NT2/D1 (cell line): ENCODE results near the gene PPP3R1.

Source experiments
- SUZ12 ChIP-seq: IDR thresholded peaks from 2 replicates; pipeline ENCODE4 v1.6.1; 2011; ENCODE audit not compliant: insufficient read length, insufficient read depth; ENCODE audit errors: extremely low read depth
- YY1 ChIP-seq: IDR thresholded peaks from 2 replicates; pipeline ENCODE4 v1.6.1; 2011; ENCODE audit not compliant: insufficient read length, insufficient read depth

GRCh38 chr2:68253219-68254068 lies 1.1 kb upstream of the PPP3R1 start:
- TF ChIP-seq YY1 (no peak), SUZ12 (no peak)
